A673 (cell line): ENCODE results near the gene NTRK1.

Source experiments
- EZH2 ChIP-seq: fragments of 200-600 bp; sonication (generic); IDR thresholded peaks from 2 replicates; pipeline ENCODE4 v1.6.1; 2017; ENCODE audit warnings: borderline replicate concordance, low read depth, mild to moderate bottlenecking, mixed read lengths, antibody characterized with exemption, low read length; ENCODE audit not compliant: poor library complexity, severe bottlenecking
- TF ChIP-seq, protein P1 (sequence below): fragments of 300-800, 200-600 bp; sonication (generic); conservative IDR thresholded peaks from 2 replicates; pipeline ENCODE4 v1.5.1; 2017; ENCODE audit warnings: low read depth, mild to moderate bottlenecking, antibody characterized with exemption, low read length, moderate library complexity, mixed read lengths

DNA sequence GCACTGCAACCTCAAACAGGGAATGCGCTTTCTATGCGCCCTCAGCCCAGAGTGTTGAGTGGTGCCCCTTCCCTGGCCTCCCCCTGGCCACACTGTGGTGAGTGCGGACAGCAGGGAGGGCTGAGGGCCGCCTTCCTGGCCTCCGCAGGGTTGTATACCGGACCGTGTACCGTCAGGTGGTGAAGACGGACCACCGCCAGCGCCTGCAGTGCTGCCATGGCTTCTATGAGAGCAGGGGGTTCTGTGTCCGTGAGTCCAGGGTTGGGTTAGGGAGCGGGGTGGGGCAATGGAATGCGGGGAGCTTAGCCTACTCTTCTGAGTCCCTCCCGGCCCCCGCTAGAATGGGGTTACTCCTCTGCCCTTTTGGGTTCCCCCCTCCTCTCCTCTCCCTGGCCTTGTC lies 44.5 kb downstream of the NTRK1 start:
- TF ChIP-seq, protein P1, sequence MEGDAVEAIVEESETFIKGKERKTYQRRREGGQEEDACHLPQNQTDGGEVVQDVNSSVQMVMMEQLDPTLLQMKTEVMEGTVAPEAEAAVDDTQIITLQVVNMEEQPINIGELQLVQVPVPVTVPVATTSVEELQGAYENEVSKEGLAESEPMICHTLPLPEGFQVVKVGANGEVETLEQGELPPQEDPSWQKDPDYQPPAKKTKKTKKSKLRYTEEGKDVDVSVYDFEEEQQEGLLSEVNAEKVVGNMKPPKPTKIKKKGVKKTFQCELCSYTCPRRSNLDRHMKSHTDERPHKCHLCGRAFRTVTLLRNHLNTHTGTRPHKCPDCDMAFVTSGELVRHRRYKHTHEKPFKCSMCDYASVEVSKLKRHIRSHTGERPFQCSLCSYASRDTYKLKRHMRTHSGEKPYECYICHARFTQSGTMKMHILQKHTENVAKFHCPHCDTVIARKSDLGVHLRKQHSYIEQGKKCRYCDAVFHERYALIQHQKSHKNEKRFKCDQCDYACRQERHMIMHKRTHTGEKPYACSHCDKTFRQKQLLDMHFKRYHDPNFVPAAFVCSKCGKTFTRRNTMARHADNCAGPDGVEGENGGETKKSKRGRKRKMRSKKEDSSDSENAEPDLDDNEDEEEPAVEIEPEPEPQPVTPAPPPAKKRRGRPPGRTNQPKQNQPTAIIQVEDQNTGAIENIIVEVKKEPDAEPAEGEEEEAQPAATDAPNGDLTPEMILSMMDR: no peak
- no peak for TF ChIP-seq EZH2
